Measurements from ENCODE around the gene ST3GAL3. TPM values are rescaled to one million over a fixed set of nuclear protein-coding genes. Genes with fewer than 3 reads are reported as not detected.

ST3GAL3 gene
- total RNA-seq, 1 donor from 2014 or later = 18.7 TPM

- DNase-seq (ENCODE audit: extremely low spot score in 2 of 2) = peak in 1 of 2 donors; percentile 42
- peaks cover 13% of the 10 kb centered on the region for H3K4me1 ChIP-seq
These were observed 146.0 kb downstream of the ST3GAL3 start for GRCh38 chr1:43853161-43853921.

GRCh38 chr1:43854473-43854872 is 147.1 kb downstream of the ST3GAL3 start:
- H3K4me3 ChIP-seq = no peak overlapping the region
- intact Hi-C loops (cut with DNase I) = no loop called here
- H3K36me3 ChIP-seq = no peaks in the 10 kb centered on the region
- H3K27me3 ChIP-seq = no peaks in the 10 kb centered on the region
- H3K9me3 ChIP-seq = no peaks in the 10 kb centered on the region
- TF ChIP-seq POLR2A (IDR thresholded peaks at IDR 0.05) = no peak
- no peak for TF ChIP-seq CTCF (IDR thresholded peaks at IDR 0.05)
- no peak for TF ChIP-seq POLR2AphosphoS5 (IDR thresholded peaks at IDR 0.05; ENCODE audit: insufficient read depth in 1 of 2, low read depth in 1 of 2)
- no peak for DNase-seq (ENCODE audit: extremely low spot score in 2 of 2)
- no peak overlapping the region for H3K27ac ChIP-seq
- peaks cover 22% of the 10 kb centered on the region for H3K4me1 ChIP-seq

More at GRCh38 chr1:43853161-43853921, 146.0 kb downstream of the ST3GAL3 start:
- Histone ChIP-seq H3K27me3 (no peaks in the 10 kb centered on the region), H3K9me3 (no peaks in the 10 kb centered on the region), H3K4me3 (no peak overlapping the region), H3K27ac (no peak overlapping the region), H3K36me3 (no peaks in the 10 kb centered on the region)
- intact Hi-C loops (cut with DNase I) = no loop called here
- no peak for TF ChIP-seq POLR2AphosphoS5 (IDR thresholded peaks at IDR 0.05; ENCODE audit: insufficient read depth in 1 of 2, low read depth in 1 of 2)
- no peak for TF ChIP-seq CTCF (IDR thresholded peaks at IDR 0.05)
- TF ChIP-seq POLR2A (IDR thresholded peaks at IDR 0.05) = no peak

GRCh38 chr1:43856188-43856587 is 148.9 kb downstream of the ST3GAL3 start:
- no peak overlapping the region for H3K4me3 ChIP-seq
- H3K9me3 ChIP-seq = no peaks in the 10 kb centered on the region
- H3K27me3 ChIP-seq = no peaks in the 10 kb centered on the region
- intact Hi-C loops (cut with DNase I) = no loop called here
- peaks cover 30% of the 10 kb centered on the region for H3K4me1 ChIP-seq
- no peak overlapping the region for H3K27ac ChIP-seq
- H3K36me3 ChIP-seq = no peaks in the 10 kb centered on the region
- no peak for DNase-seq (ENCODE audit: extremely low spot score in 2 of 2)
- no peak for TF ChIP-seq POLR2A (IDR thresholded peaks at IDR 0.05)
- TF ChIP-seq CTCF (IDR thresholded peaks at IDR 0.05) = no peak
- TF ChIP-seq POLR2AphosphoS5 (IDR thresholded peaks at IDR 0.05; ENCODE audit: insufficient read depth in 1 of 2, low read depth in 1 of 2) = no peak

GRCh38 chr1:43857163-43857562 is 149.8 kb downstream of the ST3GAL3 start:
- DNase-seq (ENCODE audit: extremely low spot score in 2 of 2) = no peak
- TF ChIP-seq POLR2A (IDR thresholded peaks at IDR 0.05) (no peak), CTCF (IDR thresholded peaks at IDR 0.05) (no peak), POLR2AphosphoS5 (IDR thresholded peaks at IDR 0.05; ENCODE audit: insufficient read depth in 1 of 2, low read depth in 1 of 2) (no peak)
- H3K4me3 ChIP-seq = no peak overlapping the region
- H3K9me3 ChIP-seq = no peaks in the 10 kb centered on the region
- H3K27ac ChIP-seq = no peak overlapping the region
- H3K27me3 ChIP-seq = no peaks in the 10 kb centered on the region
- H3K36me3 ChIP-seq = no peaks in the 10 kb centered on the region
- peaks cover 34% of the 10 kb centered on the region for H3K4me1 ChIP-seq
- intact Hi-C loops (cut with DNase I) = no loop called here

GRCh38 chr1:43858324-43858723 is 151.0 kb downstream of the ST3GAL3 start:
- intact Hi-C loops (cut with DNase I) = no loop called here
- no peak for DNase-seq (ENCODE audit: extremely low spot score in 2 of 2)
- Histone ChIP-seq H3K27ac (no peak overlapping the region), H3K9me3 (no peaks in the 10 kb centered on the region), H3K4me1 (peaks cover 27% of the 10 kb centered on the region), H3K36me3 (no peaks in the 10 kb centered on the region), H3K4me3 (no peak overlapping the region), H3K27me3 (no peaks in the 10 kb centered on the region)
- no peak for TF ChIP-seq CTCF (IDR thresholded peaks at IDR 0.05)
- peak; percentile 32 to 48 for TF ChIP-seq POLR2AphosphoS5 (IDR thresholded peaks at IDR 0.05; ENCODE audit: insufficient read depth in 1 of 2, low read depth in 1 of 2)

Measured in vagina (tissue), 2 donors.